GM11168 (cell line): ENCODE measurements around the gene ACSM6.

Experiments
- in situ Hi-C: fragments of 300-500 bp; cut with MboI; formaldehyde crosslinking; loops from one replicate; pipeline ENCODE4 v1.12.0; 2022; ENCODE audit warnings: low sequenced_read_pairs; ENCODE audit not compliant: unreplicated experiment

Gene ACSM6

GRCh38 chr10:95263864-95264226 lies 69.8 kb downstream of the ACSM6 start:
- in situ Hi-C loops, result loop anchor here (10.0 kb wide), 1 partner anchor 101 kb away; no protein-coding TSS in a partner anchor

DNA sequence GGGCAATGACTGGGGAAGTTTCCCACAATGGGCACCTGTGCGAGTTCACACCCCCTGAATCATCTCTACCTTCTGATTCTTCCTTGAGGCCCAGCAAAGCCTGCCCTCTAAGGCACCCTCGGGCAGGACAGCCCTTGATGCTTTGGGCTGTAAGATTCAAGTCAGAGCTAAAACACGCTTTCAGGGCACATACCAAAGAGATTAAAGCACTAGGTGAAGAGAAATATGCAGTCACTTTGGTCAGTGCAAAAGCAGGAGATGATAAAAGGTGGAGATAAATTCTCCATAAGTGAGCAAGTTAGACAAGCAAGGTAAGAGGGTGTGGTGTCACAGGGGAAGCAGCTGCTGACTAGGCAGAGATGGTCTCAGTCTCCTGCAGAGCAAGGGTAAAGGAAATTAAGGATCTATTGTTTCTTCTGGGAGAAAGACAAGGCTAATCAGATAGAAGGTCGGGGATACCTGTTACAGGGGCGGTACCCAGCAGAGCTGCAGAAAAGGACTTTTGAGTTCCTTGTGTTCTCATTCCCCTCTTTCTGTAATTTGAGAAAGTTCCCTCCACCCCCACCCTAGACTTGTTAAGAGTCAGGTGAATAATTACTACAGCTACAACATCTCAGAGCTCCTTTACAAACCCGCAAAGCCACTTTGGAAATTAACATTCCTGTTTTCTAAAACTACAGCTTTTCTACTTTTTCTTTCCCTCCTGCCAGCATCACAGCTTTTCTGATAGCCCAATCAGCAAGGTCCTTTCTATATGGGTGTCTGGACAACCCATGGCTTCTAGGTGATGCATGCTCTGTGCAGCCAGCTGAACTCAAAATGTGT lies 70.4 kb downstream of the ACSM6 start:
- in situ Hi-C loops, result loop anchor here (10.0 kb wide), 1 partner anchor 100 kb away; no protein-coding TSS in a partner anchor

GRCh38 chr10:95265572-95265971 lies 71.5 kb downstream of the ACSM6 start:
- in situ Hi-C loops, result loop anchor here (10.0 kb wide), 1 partner anchor 99 kb away; no protein-coding TSS in a partner anchor

- in situ Hi-C loops, result loop anchor here (10.0 kb wide), 1 partner anchor 98 kb away; no protein-coding TSS in a partner anchor
Observed at GRCh38 chr10:95266674-95267095, 72.6 kb downstream of the ACSM6 start.

- in situ Hi-C loops, result loop anchor here (10.0 kb wide), 1 partner anchor 98 kb away; no protein-coding TSS in a partner anchor
Observed at GRCh38 chr10:95267251-95267650, 73.2 kb downstream of the ACSM6 start.

DNA sequence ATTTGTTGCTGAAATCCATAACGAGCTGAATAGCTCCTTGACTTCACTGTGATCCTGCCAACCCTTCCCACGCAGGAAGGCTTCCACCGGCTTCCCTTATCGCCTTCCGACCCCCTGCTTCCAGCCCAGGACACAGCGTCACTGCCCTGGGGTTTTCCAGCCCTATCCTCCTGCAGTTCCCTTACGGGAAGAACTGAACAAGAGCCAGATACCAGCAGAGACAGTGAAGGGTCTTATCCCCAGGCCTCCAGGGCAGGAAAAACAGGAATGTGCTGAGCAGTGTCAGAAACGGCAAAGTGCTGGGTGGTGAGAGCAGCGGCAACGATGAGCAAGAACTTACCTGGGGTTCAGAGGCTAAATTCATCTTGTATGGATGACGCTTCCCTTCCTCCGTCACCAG lies 74.4 kb downstream of the ACSM6 start:
- in situ Hi-C loops, result loop anchor here (10.0 kb wide), 1 partner anchor 96 kb away; no protein-coding TSS in a partner anchor

GRCh38 chr10:95273393-95274312 lies 79.6 kb downstream of the ACSM6 start:
- in situ Hi-C loops, result no loop called here

DNA sequence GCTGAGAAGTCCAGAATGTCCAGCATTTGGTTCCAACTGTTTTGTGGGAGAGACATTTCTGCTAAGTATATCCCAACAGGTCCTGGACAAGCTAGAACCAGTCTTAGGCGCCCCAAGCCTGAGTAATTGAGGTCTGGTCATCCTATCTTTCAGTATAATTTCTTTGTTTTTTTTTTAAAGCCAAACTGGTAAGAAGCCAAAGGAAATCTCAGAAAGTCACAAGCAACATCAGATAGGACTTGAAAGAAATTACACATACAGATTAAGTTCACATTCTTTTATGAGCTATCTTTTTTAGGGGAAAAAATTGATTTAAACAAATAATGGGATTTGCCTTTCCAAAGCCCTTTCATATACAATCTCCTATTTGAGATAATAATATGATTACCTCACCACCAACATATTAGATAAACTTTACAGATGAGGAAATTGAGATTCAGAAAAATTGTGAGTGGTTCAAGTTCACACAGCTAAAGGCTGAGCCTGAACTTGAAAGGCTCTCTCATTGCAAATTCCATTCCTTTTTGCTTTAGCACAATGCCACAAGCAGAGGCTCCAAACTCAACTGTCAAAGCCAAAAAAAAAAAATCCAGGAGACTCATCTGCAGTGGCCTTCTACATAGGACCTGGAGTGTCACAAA lies 81.8 kb downstream of the ACSM6 start:
- in situ Hi-C loops, result no loop called here

DNA sequence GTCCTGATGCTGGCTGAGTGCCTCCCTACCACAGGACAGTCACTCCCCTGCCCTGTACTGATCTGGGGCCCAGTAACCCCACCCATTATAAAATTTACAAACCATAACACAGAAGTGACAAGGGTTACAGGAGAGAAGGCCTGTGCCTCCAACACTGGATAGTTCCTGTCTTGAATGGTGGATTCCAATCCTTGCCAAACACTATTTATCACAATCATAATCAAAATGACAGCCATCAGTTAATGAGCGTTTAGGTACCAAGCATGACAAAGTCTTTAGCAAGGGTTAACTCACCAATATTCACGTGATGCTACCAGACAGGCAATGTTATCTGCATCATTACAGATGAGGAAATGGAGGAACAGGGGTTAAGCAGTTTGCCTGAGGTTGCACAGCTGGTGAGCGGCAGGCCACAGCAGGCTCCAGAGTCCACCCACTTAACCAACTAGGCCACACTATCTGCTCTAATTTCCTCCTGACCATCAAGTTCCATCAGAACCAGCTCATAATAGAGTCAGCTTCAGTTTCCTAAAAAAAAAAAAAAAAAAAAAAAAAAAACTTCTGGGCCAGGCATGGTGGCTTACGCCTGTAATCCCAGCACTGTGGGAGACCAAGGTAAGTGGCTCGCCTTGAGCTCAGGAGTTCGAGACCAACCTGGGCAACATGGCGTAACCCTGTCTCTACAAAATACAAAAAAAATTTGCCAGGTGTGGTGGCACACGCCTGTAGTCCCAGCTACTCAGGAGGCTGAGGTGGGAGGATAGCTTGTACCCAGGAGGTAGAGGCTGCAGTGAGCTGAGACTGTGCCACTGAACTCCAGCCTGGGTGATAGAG lies 82.5 kb downstream of the ACSM6 start:
- in situ Hi-C loops, result no loop called here

GRCh38 chr10:95277201-95277570 lies 83.1 kb downstream of the ACSM6 start:
- in situ Hi-C loops, result no loop called here

DNA sequence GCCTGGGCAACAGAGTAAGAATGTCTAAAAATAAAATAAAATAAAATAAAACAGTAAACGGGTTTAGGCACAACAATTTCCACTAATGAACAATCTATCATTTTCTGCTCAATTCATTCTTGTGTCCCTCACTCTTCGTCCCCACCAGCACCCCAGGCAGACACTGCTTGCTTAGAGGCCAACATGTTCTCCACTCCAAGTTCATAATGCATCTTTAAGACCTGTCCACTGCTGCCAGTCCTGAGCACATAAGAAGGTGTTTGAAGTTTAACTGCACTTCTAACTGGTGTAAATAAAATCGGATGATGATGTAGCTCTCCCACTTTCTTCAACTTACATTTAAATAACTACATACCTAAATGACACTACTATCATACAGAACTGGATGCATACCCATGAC lies 83.6 kb downstream of the ACSM6 start:
- in situ Hi-C loops, result no loop called here
